AG04450 (cell line): ENCODE measurements around the gene MAP2K5. TPM values are rescaled to one million over a fixed set of nuclear protein-coding genes. Genes with fewer than 3 reads are reported as not detected.

Experiments used
- CTCF ChIA-PET: fragments of 300-600, 350-600 bp; formaldehyde crosslinking; extraction: SDS; loops from one replicate; lab custom pipeline; 2022; ENCODE audit warnings: antibody characterized with exemption, inconsistent platforms; lab: Charles Lee
- POLR2A ChIA-PET: fragments of 350-600 bp; formaldehyde crosslinking; extraction: SDS; loops from one replicate; lab custom pipeline; 2021; ENCODE audit warnings: antibody characterized with exemption, inconsistent platforms; lab: Yijun Ruan, JAX
- DNase-seq: peaks from one replicate; pipeline ENCODE4 v3.0.0-alpha.2; 2011; ENCODE audit warnings: low read depth, low spot score
- H3K27ac ChIP-seq: one replicate; pipeline ENCODE4 v1.5.1; 2012; ENCODE audit warnings: low read depth, low read length, control low read depth
- H3K27me3 ChIP-seq: one replicate; pipeline ENCODE4 v1.6.0; 2012; ENCODE audit warnings: low read length; ENCODE audit not compliant: control insufficient read depth, insufficient read depth
- H3K4me3 ChIP-seq: 2 replicates; pipeline ENCODE4 v1.5.1; 2011; ENCODE audit warnings: mild to moderate bottlenecking, low read depth, low read length, control low read depth
- H3K9me3 ChIP-seq: 2 replicates; pipeline ENCODE4 v1.5.1; 2012; ENCODE audit warnings: low read length; ENCODE audit not compliant: control insufficient read depth, insufficient read depth
- CTCF ChIP-seq: IDR thresholded peaks from 2 replicates; pipeline ENCODE4 v1.5.1; 2011; ENCODE audit warnings: low read depth, low read length, control low read depth, inconsistent platforms
- polyA plus RNA-seq: library from polyadenylated mRNA; depleted of rRNA; stranded (reverse); fragments of >200 nt; gene quantifications from 2 replicates; pipeline ENCODE4 v1.2.3, GENCODE V29; 2011

Gene MAP2K5
- polyA plus RNA-seq, 1 experiment: 5.4 TPM

GRCh38 chr15:67548236-67548852, 5.8 kb downstream of the MAP2K5 start:
- POLR2A ChIA-PET: interaction anchor here (0.6 to 0.7 kb wide), 2 partner anchors 63 to 137 kb away, joined by 3 to 6 read pairs; no protein-coding TSS in a partner anchor
- H3K4me3 ChIP-seq: no peak overlapping the region
- DNase-seq: no peak

GRCh38 chr15:67548862-67549651, 6.6 kb downstream of the MAP2K5 start:
- H3K27me3 ChIP-seq: no peaks in the 10 kb centered on the region
- POLR2A ChIA-PET: interaction anchor here (0.7 kb wide), 1 partner anchor 136 kb away, joined by 3 read pairs; no protein-coding TSS in a partner anchor
- TF ChIP-seq CTCF: no peak
- DNase-seq: no peak
- CTCF ChIA-PET: interaction anchor here (0.9 to 1.4 kb wide), 2 partner anchors 75 to 287 kb away, joined by 3 to 6 read pairs; no protein-coding TSS in a partner anchor
- H3K9me3 ChIP-seq: no peaks in the 10 kb centered on the region
- H3K4me3 ChIP-seq: no peak overlapping the region
- H3K27ac ChIP-seq: no peak overlapping the region

More at GRCh38 chr15:67548236-67548852, 5.8 kb downstream of the MAP2K5 start:
- CTCF ChIA-PET: no interaction called here
- TF ChIP-seq CTCF: no peak
- Histone ChIP-seq H3K27me3 (no peaks in the 10 kb centered on the region), H3K27ac (no peak overlapping the region), H3K9me3 (no peaks in the 10 kb centered on the region)

DNA sequence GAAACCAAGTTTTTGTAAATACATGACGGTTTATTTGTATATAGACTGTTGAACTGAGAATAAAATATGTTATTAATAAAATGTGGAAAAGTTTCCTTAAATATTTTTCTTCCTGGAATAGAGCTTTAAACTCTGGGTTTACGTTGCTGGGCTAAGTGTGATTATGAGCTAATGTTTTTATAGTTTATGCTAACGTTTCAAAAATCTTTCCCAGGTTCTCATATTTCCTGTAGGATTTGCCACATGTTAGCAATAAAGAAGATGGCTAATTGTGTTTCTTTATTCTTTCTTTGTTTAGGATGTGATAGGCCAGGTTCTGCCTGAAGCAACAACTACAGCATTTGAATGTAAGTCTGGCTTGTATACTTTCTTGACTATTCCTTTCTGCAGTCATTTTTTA, 7.2 kb downstream of the MAP2K5 start:
- no peaks in the 10 kb centered on the region for H3K9me3 ChIP-seq
- H3K27ac ChIP-seq: no peak overlapping the region
- CTCF ChIA-PET: interaction anchor here (0.9 to 1.4 kb wide), 2 partner anchors 75 to 286 kb away, joined by 3 to 6 read pairs; no protein-coding TSS in a partner anchor
- no peak overlapping the region for H3K4me3 ChIP-seq
- no peak for TF ChIP-seq CTCF
- H3K27me3 ChIP-seq: no peaks in the 10 kb centered on the region
- no peak for DNase-seq
- POLR2A ChIA-PET: no interaction called here

GRCh38 chr15:67550522-67550921, 8.0 kb downstream of the MAP2K5 start:
- POLR2A ChIA-PET: no interaction called here
- CTCF ChIA-PET: interaction anchor here (1.4 kb wide), 1 partner anchor 285 kb away, joined by 6 read pairs; no protein-coding TSS in a partner anchor
- Histone ChIP-seq H3K4me3 (no peak overlapping the region), H3K27me3 (no peaks in the 10 kb centered on the region), H3K9me3 (no peaks in the 10 kb centered on the region), H3K27ac (no peak overlapping the region)
- no peak for TF ChIP-seq CTCF
- no peak for DNase-seq
